ENCODE measurements around the gene NPAT. TPM values are rescaled to one million over a fixed set of nuclear protein-coding genes. Genes with fewer than 3 reads are reported as not detected.
A peak's percentile ranks its signal among the peaks of the same experiment; 100 is the strongest.

Gene NPAT
- total and polyA plus RNA-seq, 10 donors = 4.5 to 40.8 (median 27.9) TPM

DNA sequence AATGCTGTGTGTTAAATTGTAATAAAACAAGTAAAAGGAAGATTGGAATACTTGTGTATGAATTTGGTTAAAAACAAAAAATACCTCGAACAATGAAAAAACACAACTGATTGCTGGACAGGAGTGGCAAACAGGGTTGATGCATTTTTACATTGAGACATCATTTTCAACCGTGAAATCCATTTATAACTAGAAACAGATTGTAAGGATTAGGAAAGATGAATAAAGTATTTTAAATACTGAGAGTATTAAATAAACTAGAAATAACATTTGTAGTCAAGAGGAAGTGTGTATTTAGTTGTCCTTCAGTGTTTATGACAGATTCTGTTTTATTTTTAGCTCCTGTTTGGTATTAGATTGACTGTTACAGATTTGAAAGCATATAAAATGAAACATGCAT, 5.8 kb upstream of the NPAT start:
- TF ChIP-seq POLR2AphosphoS5 (IDR thresholded peaks at IDR 0.05) (no peak), POLR2A (IDR thresholded peaks at IDR 0.05) (no peak)
- TF ChIP-seq, protein P1, sequence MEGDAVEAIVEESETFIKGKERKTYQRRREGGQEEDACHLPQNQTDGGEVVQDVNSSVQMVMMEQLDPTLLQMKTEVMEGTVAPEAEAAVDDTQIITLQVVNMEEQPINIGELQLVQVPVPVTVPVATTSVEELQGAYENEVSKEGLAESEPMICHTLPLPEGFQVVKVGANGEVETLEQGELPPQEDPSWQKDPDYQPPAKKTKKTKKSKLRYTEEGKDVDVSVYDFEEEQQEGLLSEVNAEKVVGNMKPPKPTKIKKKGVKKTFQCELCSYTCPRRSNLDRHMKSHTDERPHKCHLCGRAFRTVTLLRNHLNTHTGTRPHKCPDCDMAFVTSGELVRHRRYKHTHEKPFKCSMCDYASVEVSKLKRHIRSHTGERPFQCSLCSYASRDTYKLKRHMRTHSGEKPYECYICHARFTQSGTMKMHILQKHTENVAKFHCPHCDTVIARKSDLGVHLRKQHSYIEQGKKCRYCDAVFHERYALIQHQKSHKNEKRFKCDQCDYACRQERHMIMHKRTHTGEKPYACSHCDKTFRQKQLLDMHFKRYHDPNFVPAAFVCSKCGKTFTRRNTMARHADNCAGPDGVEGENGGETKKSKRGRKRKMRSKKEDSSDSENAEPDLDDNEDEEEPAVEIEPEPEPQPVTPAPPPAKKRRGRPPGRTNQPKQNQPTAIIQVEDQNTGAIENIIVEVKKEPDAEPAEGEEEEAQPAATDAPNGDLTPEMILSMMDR (IDR thresholded peaks at IDR 0.05 in 8 of 11, conservative IDR thresholded peaks at IDR 0.05 in 3 of 11) = no peak
- Histone ChIP-seq H3K27ac (peak overlapping the region in 7 of 8 donors; percentile 19 to 99 (median 35)), H3K36me3 (peaks cover 0 to 72% (median 48%) of the 10 kb centered on the region in 6 donors), H3K4me1 (peaks cover 15 to 95% (median 56%) of the 10 kb centered on the region in 6 donors), H3K4me3 (no peak overlapping the region), H3K27me3 (replicated peaks in 1 of 7) (no peaks in the 10 kb centered on the region), H3K9me3 (no peaks in the 10 kb centered on the region)
- intact Hi-C loops (cut with DNase I; ENCODE audit: low total_unique reads) = loop anchor here (10.0 kb wide), 1 partner anchor 63 kb away; no protein-coding TSS in a partner anchor
- WGBS, 5 donors = 70 to 82% (median 78%) methylated on average over 2 of the region's 2 CpGs
- no peak for DNase-seq

DNA sequence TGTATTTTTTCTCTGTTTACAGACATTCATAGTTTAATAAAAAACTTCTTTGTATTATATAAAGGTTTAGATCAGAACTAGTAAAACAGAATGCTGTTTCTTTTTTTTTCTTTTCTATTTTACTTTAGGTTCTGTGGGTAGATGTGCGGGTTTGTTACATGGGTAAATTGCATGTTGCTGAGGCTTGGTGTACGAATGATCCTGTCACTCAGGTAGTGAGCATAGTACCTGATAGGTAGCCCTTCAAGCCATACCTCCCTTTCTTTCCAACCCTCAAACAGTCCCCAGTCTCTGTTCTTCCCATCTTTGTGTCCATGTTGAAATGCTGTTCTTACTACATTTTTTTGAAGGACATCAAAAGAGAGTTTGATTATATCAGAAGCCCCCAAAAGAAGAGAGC, 3.6 kb upstream of the NPAT start:
- no peak for DNase-seq
- intact Hi-C loops (cut with DNase I; ENCODE audit: low total_unique reads) = loop anchor here (10.0 kb wide), 1 partner anchor 61 kb away; no protein-coding TSS in a partner anchor
- H3K27ac ChIP-seq = peak overlapping the region; percentile 94 to 99 (median 98)
- peaks cover 0 to 49% (median 27%) of the 10 kb centered on the region in 6 donors for H3K36me3 ChIP-seq
- 78 to 86% (median 81%) methylated on average over 2 of the region's 2 CpGs for WGBS, 5 donors
- peak overlapping the region in 5 of 8 donors; percentile 75 to 91 (median 87) for H3K4me3 ChIP-seq
- H3K9me3 ChIP-seq = no peaks in the 10 kb centered on the region
- no peaks in the 10 kb centered on the region for H3K27me3 ChIP-seq (replicated peaks in 1 of 7)
- H3K4me1 ChIP-seq = peaks cover 15 to 87% (median 57%) of the 10 kb centered on the region in 6 donors
- TF ChIP-seq POLR2A (IDR thresholded peaks at IDR 0.05) = no peak
- TF ChIP-seq, protein P1 (IDR thresholded peaks at IDR 0.05 in 8 of 11, conservative IDR thresholded peaks at IDR 0.05 in 3 of 11) = no peak
- TF ChIP-seq POLR2AphosphoS5 (IDR thresholded peaks at IDR 0.05) = no peak

DNA sequence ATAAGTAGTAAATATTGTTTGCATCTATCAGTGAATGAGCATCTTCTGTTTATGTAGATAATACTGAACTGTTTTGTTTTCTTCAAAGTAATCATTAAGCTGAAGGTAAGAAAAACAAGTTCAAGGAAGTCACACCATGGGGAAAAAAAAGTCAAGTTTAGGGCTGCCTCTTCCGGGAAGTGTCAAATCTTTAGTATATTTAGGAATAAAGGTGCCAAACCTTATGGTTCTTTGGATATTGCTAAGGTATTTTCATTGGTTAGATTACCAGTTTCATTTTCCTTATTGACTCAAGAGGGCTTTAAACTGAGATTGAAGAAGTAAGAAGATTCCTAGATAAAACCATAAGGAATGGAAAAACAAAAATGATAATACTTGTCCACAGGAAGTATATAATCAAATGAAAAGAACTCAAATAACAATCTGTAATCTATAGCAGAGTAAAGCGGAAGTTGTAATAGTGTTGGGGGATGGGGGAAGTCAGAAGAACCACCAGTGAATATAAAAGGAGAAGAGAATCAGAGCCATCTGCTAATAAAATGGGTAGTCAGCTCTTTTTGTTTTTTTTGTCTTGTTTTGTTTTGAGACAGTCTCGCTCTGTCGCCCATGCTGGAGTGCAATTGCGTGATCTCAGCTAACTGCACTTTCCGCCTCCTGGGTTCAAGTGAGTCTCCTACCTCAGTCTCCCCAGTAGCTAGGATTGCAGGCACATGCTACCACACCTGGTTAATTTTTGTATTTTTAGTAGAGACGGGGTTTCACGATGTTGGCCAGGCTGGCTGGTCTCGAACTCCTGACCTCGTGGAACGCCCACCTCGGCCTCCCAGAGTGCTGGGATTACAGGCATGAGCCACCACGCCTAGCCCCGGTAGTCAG, 2.7 kb upstream of the NPAT start:
- WGBS, 5 donors = 55 to 68% (median 65%) methylated on average over 14 of the region's 14 CpGs
- DNase-seq = peak; percentile 80
- intact Hi-C loops (cut with DNase I; ENCODE audit: low total_unique reads) = loop anchor here (10.0 kb wide), 1 partner anchor 60 kb away; no protein-coding TSS in a partner anchor

More for the DNA sequence above, 2.7 kb upstream of the NPAT start:
- peak overlapping the region; percentile 70 to 91 (median 76) for H3K4me3 ChIP-seq
- TF ChIP-seq POLR2AphosphoS5 (IDR thresholded peaks at IDR 0.05) (peak in 2 of 3 donors; percentile 8 to 49), POLR2A (IDR thresholded peaks at IDR 0.05) (peak in 1 of 3 donors; percentile 5)
- TF ChIP-seq, protein P1 (IDR thresholded peaks at IDR 0.05 in 8 of 11, conservative IDR thresholded peaks at IDR 0.05 in 3 of 11) = no peak
- no peaks in the 10 kb centered on the region for H3K27me3 ChIP-seq (replicated peaks in 1 of 7)
- H3K36me3 ChIP-seq = peaks cover 0 to 41% (median 18%) of the 10 kb centered on the region in 6 donors
- peak overlapping the region; percentile 94 to 99 (median 98) for H3K27ac ChIP-seq
- peaks cover 15 to 87% (median 66%) of the 10 kb centered on the region in 6 donors for H3K4me1 ChIP-seq
- H3K9me3 ChIP-seq = no peaks in the 10 kb centered on the region
